ENCODE measurements around the gene RSPRY1. TPM values are rescaled to one million over a fixed set of nuclear protein-coding genes. Genes with fewer than 3 reads are reported as not detected.

The RSPRY1 gene
- total and polyA plus RNA-seq, 2 donors from 2014 or later: 14.4 to 32.2 TPM

GRCh38 chr16:57163842-57164241 is 22.3 kb upstream of the RSPRY1 start:
- Histone ChIP-seq H3K9me3 (ENCODE audit: control insufficient read depth in 2 of 3, insufficient read depth in 1 of 3, low read length in 3 of 3) (no peaks in the 10 kb centered on the region), H3K4me3 (ENCODE audit: low read length in 3 of 3) (no peak overlapping the region), H3K36me3 (ENCODE audit: control insufficient read depth in 2 of 3, insufficient read depth in 3 of 3, low read length in 3 of 3) (peaks cover 4 to 23% (median 9%) of the 10 kb centered on the region in 3 donors), H3K9ac (ENCODE audit: low read length in 3 of 3) (no peak overlapping the region), H3K4me1 (ENCODE audit: control insufficient read depth in 2 of 3, insufficient read depth in 2 of 3, low read depth in 1 of 3, low read length in 3 of 3) (peaks cover 5 to 7% (median 5%) of the 10 kb centered on the region in 3 donors), H3K27ac (ENCODE audit: low read depth in 2 of 2, low read length in 2 of 2) (no peak overlapping the region), H3K27me3 (ENCODE audit: control insufficient read depth, insufficient read depth, low read length) (no peaks in the 10 kb centered on the region)
- FAIRE-seq (no peak), DNase-seq (peak in 3 of 5 donors; percentile 49 to 59 (median 57))
- TF ChIP-seq, protein P1, sequence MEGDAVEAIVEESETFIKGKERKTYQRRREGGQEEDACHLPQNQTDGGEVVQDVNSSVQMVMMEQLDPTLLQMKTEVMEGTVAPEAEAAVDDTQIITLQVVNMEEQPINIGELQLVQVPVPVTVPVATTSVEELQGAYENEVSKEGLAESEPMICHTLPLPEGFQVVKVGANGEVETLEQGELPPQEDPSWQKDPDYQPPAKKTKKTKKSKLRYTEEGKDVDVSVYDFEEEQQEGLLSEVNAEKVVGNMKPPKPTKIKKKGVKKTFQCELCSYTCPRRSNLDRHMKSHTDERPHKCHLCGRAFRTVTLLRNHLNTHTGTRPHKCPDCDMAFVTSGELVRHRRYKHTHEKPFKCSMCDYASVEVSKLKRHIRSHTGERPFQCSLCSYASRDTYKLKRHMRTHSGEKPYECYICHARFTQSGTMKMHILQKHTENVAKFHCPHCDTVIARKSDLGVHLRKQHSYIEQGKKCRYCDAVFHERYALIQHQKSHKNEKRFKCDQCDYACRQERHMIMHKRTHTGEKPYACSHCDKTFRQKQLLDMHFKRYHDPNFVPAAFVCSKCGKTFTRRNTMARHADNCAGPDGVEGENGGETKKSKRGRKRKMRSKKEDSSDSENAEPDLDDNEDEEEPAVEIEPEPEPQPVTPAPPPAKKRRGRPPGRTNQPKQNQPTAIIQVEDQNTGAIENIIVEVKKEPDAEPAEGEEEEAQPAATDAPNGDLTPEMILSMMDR (IDR thresholded peaks at IDR 0.05; ENCODE audit: borderline replicate concordance, extremely low read depth, insufficient read depth): no peak
- intact Hi-C loops (cut with DNase I): no loop called here

DNA sequence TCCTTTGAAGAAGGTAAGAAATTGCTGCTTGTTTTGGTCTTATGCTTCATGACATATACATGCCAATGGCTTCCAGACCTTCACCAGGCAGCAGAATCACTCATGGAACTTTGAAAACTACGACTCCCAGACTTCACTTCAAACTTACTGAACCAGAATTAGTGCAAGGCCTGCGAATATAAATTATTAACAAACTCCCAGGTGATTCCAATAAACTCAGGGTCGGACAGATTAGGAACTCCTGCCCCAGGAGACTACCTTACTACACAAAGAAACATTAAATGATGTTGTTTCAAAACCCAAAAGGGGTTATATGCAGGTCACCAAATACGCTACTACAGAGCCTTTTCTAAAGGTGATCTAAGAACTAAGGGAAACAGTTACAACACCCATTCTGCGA is 20.6 kb upstream of the RSPRY1 start:
- intact Hi-C loops (cut with DNase I): loop anchor here (5.0 kb wide), 1 partner anchor 78 kb away; no protein-coding TSS in a partner anchor
- Histone ChIP-seq H3K27me3 (ENCODE audit: control insufficient read depth, insufficient read depth, low read length) (no peaks in the 10 kb centered on the region), H3K4me3 (ENCODE audit: low read length in 3 of 3) (no peak overlapping the region), H3K9ac (ENCODE audit: low read length in 3 of 3) (no peak overlapping the region), H3K36me3 (ENCODE audit: control insufficient read depth in 2 of 3, insufficient read depth in 3 of 3, low read length in 3 of 3) (peaks cover 4 to 31% (median 12%) of the 10 kb centered on the region in 3 donors), H3K9me3 (ENCODE audit: control insufficient read depth in 2 of 3, insufficient read depth in 1 of 3, low read length in 3 of 3) (no peaks in the 10 kb centered on the region), H3K27ac (ENCODE audit: low read depth in 2 of 2, low read length in 2 of 2) (no peak overlapping the region), H3K4me1 (ENCODE audit: control insufficient read depth in 2 of 3, insufficient read depth in 2 of 3, low read depth in 1 of 3, low read length in 3 of 3) (peaks cover 5 to 7% (median 5%) of the 10 kb centered on the region in 3 donors)
- FAIRE-seq (no peak), DNase-seq (peak in 1 of 5 donors; percentile 41)
- TF ChIP-seq, protein P1 (IDR thresholded peaks at IDR 0.05; ENCODE audit: borderline replicate concordance, extremely low read depth, insufficient read depth): no peak

GRCh38 chr16:57165938-57166337 is 20.2 kb upstream of the RSPRY1 start:
- TF ChIP-seq, protein P1 (IDR thresholded peaks at IDR 0.05; ENCODE audit: borderline replicate concordance, extremely low read depth, insufficient read depth): no peak
- DNase-seq: no peak
- no peak for FAIRE-seq
- H3K9ac ChIP-seq (ENCODE audit: low read length in 3 of 3): no peak overlapping the region
- H3K4me1 ChIP-seq (ENCODE audit: control insufficient read depth in 2 of 3, insufficient read depth in 2 of 3, low read depth in 1 of 3, low read length in 3 of 3): peaks cover 5 to 7% (median 5%) of the 10 kb centered on the region in 3 donors
- H3K27me3 ChIP-seq (ENCODE audit: control insufficient read depth, insufficient read depth, low read length): no peaks in the 10 kb centered on the region
- intact Hi-C loops (cut with DNase I): loop anchor here (5.0 kb wide), 1 partner anchor 79 kb away; no protein-coding TSS in a partner anchor
- H3K4me3 ChIP-seq (ENCODE audit: low read length in 3 of 3): no peak overlapping the region
- H3K9me3 ChIP-seq (ENCODE audit: control insufficient read depth in 2 of 3, insufficient read depth in 1 of 3, low read length in 3 of 3): no peaks in the 10 kb centered on the region
- peaks cover 4 to 36% (median 13%) of the 10 kb centered on the region in 3 donors for H3K36me3 ChIP-seq (ENCODE audit: control insufficient read depth in 2 of 3, insufficient read depth in 3 of 3, low read length in 3 of 3)
- H3K27ac ChIP-seq (ENCODE audit: low read depth in 2 of 2, low read length in 2 of 2): no peak overlapping the region

DNA sequence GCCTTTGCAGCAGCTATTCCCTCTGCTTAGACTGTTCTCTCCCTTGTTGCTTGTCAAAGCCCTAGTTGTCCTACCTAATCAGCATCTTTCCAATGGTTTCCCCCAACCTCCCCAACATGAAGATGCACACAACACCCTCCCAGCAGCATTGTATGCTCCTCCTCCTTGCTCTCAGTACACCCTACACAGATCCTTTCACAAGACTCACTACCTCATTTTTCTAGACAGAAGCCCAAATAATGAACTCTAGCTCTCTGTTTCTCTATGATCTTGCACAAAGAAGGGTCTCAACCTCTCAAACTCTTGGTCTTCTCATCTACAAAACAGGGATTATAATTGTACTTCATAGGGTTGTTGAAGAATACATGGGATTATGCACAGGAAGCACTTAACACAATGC is 19.7 kb upstream of the RSPRY1 start:
- DNase-seq (no peak), FAIRE-seq (no peak)
- Histone ChIP-seq H3K4me1 (ENCODE audit: control insufficient read depth in 2 of 3, insufficient read depth in 2 of 3, low read depth in 1 of 3, low read length in 3 of 3) (peaks cover 5 to 7% (median 5%) of the 10 kb centered on the region in 3 donors), H3K4me3 (ENCODE audit: low read length in 3 of 3) (no peak overlapping the region), H3K9me3 (ENCODE audit: control insufficient read depth in 2 of 3, insufficient read depth in 1 of 3, low read length in 3 of 3) (no peaks in the 10 kb centered on the region), H3K27ac (ENCODE audit: low read depth in 2 of 2, low read length in 2 of 2) (no peak overlapping the region), H3K36me3 (ENCODE audit: control insufficient read depth in 2 of 3, insufficient read depth in 3 of 3, low read length in 3 of 3) (peaks cover 4 to 41% (median 16%) of the 10 kb centered on the region in 3 donors), H3K9ac (ENCODE audit: low read length in 3 of 3) (no peak overlapping the region), H3K27me3 (ENCODE audit: control insufficient read depth, insufficient read depth, low read length) (no peaks in the 10 kb centered on the region)
- intact Hi-C loops (cut with DNase I): loop anchor here (5.0 kb wide), 1 partner anchor 79 kb away; no protein-coding TSS in a partner anchor
- TF ChIP-seq, protein P1 (IDR thresholded peaks at IDR 0.05; ENCODE audit: borderline replicate concordance, extremely low read depth, insufficient read depth): no peak
